OCI-LY1 (cell line): ENCODE measurements around the gene RIOK3.
"Not testable (repeated sequence)": the region's sequence is repeated elsewhere in the genome, so short reads cannot be mapped to it uniquely, and the experiment has no call there.

Experiments used
- H2AFZ ChIP-seq: fragments of 200-600 bp; sonication (generic), shearing (Covaris generic); 2 replicates; pipeline ENCODE4 v1.6.0; 2014; ENCODE audit warnings: antibody characterized with exemption, mild to moderate bottlenecking, low read length
- H3F3A ChIP-seq: fragments of 200-600 bp; sonication (generic), shearing (Covaris generic); 2 replicates; pipeline ENCODE4 v1.6.0; 2014; ENCODE audit warnings: mild to moderate bottlenecking, antibody characterized with exemption, low read length, moderate library complexity; ENCODE audit not compliant: insufficient read depth
- H3K27ac ChIP-seq: fragments of 200-600 bp; sonication (generic); 2 replicates; pipeline ENCODE4 v1.5.1; 2014; ENCODE audit warnings: low read length, mixed run types, mild to moderate bottlenecking, low read depth; ENCODE audit not compliant: poor library complexity, severe bottlenecking
- H3K27me3 ChIP-seq: fragments of 200-600 bp; sonication (generic); 2 replicates; pipeline ENCODE4 v1.6.0; 2014; ENCODE audit warnings: antibody characterized with exemption, mild to moderate bottlenecking, low read length, moderate library complexity; ENCODE audit not compliant: insufficient read depth
- H3K36me3 ChIP-seq: fragments of 200-600 bp; sonication (generic); 2 replicates; pipeline ENCODE4 v1.6.1; 2014; ENCODE audit warnings: mild to moderate bottlenecking, antibody characterized with exemption, low read length, moderate library complexity, mixed read lengths; ENCODE audit not compliant: insufficient read depth
- H3K4me1 ChIP-seq: fragments of 200-600 bp; sonication (generic); 2 replicates; pipeline ENCODE4 v1.5.1; 2014; ENCODE audit warnings: mild to moderate bottlenecking, low read length, moderate library complexity; ENCODE audit not compliant: insufficient read depth, severe bottlenecking
- H3K4me2 ChIP-seq: fragments of 200-600 bp; sonication (generic), shearing (Covaris generic); 2 replicates; pipeline ENCODE4 v1.6.1; 2014; ENCODE audit warnings: low read length
- H3K4me3 ChIP-seq: fragments of 200-600 bp; sonication (generic); 2 replicates; pipeline ENCODE4 v1.5.1; 2014; ENCODE audit warnings: low read length, low read depth, mild to moderate bottlenecking, mixed read lengths; ENCODE audit not compliant: poor library complexity, severe bottlenecking
- H3K79me2 ChIP-seq: fragments of 200-600 bp; shearing (Covaris generic); 2 replicates; pipeline ENCODE4 v1.6.1; 2016; ENCODE audit warnings: mixed run types, low read length, mixed read lengths; ENCODE audit not compliant: insufficient read depth
- H3K9ac ChIP-seq: fragments of 200-600 bp; sonication (generic), shearing (Covaris generic); 2 replicates; pipeline ENCODE4 v1.6.1; 2014; ENCODE audit warnings: mild to moderate bottlenecking, low read length, mixed read lengths
- H3K9me2 ChIP-seq: fragments of 200-600 bp; sonication (generic), shearing (Covaris generic); 2 replicates; pipeline ENCODE4 v1.6.1; 2014; ENCODE audit warnings: low read depth, mild to moderate bottlenecking, low read length, mixed read lengths
- H3K9me3 ChIP-seq: fragments of 200-600 bp; shearing (Covaris generic); 2 replicates; pipeline ENCODE4 v1.6.1; 2014; ENCODE audit warnings: low read length, mixed read lengths
- H4K20me1 ChIP-seq: fragments of 200-600 bp; sonication (generic), shearing (Covaris generic); 2 replicates; pipeline ENCODE4 v1.6.0; 2016; ENCODE audit warnings: mild to moderate bottlenecking, low read length; ENCODE audit not compliant: insufficient read depth
- EZH2 ChIP-seq: fragments of 200-600 bp; sonication (generic), shearing (Covaris generic); IDR thresholded peaks from 2 replicates; pipeline ENCODE4 v1.8.0; 2017; ENCODE audit warnings: borderline replicate concordance, mixed run types, mild to moderate bottlenecking, antibody characterized with exemption, low read length, moderate library complexity, mixed read lengths
- TF ChIP-seq, protein P1 (sequence below): fragments of 200-600 bp; sonication (generic), shearing (Covaris generic); IDR thresholded peaks from 2 replicates; pipeline ENCODE4 v1.5.1; 2017; ENCODE audit warnings: mild to moderate bottlenecking, antibody characterized with exemption, low read length, moderate library complexity, mixed read lengths

RIOK3 gene

DNA sequence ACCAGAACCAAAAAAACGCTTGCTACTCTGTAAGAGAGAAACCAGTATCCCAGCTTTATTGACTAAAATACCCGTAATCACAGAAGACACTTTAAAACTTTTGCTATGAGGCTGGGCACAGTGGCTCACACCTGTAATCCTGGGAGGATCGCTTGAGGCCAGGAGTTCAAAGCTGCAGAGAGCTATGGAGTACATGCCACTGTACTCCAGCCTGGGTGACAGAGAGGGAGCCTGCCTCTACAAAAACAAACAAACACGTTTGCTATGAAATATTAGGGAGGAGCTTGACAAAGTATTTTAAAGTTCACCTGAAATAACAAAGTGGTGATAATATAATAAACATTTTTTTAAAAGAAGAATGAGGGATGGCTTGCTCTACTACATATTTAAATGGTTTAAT, 28.5 kb upstream of the RIOK3 start:
- Histone ChIP-seq H4K20me1 (no peaks in the 10 kb centered on the region), H3K79me2 (no peaks in the 10 kb centered on the region), H3K9me2 (no peaks in the 10 kb centered on the region), H3K36me3 (peaks cover 15% of the 10 kb centered on the region), H3F3A (no peaks in the 10 kb centered on the region), H3K4me1 (peaks cover 23% of the 10 kb centered on the region), H3K4me2 (no peak overlapping the region), H3K27me3 (no peaks in the 10 kb centered on the region), H3K4me3 (no peak overlapping the region), H3K9ac (no peak overlapping the region), H2AFZ (no peak overlapping the region), H3K9me3 (no peaks in the 10 kb centered on the region), H3K27ac (no peak overlapping the region)
- TF ChIP-seq, protein P1, sequence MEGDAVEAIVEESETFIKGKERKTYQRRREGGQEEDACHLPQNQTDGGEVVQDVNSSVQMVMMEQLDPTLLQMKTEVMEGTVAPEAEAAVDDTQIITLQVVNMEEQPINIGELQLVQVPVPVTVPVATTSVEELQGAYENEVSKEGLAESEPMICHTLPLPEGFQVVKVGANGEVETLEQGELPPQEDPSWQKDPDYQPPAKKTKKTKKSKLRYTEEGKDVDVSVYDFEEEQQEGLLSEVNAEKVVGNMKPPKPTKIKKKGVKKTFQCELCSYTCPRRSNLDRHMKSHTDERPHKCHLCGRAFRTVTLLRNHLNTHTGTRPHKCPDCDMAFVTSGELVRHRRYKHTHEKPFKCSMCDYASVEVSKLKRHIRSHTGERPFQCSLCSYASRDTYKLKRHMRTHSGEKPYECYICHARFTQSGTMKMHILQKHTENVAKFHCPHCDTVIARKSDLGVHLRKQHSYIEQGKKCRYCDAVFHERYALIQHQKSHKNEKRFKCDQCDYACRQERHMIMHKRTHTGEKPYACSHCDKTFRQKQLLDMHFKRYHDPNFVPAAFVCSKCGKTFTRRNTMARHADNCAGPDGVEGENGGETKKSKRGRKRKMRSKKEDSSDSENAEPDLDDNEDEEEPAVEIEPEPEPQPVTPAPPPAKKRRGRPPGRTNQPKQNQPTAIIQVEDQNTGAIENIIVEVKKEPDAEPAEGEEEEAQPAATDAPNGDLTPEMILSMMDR: no peak
- no peak for TF ChIP-seq EZH2

DNA sequence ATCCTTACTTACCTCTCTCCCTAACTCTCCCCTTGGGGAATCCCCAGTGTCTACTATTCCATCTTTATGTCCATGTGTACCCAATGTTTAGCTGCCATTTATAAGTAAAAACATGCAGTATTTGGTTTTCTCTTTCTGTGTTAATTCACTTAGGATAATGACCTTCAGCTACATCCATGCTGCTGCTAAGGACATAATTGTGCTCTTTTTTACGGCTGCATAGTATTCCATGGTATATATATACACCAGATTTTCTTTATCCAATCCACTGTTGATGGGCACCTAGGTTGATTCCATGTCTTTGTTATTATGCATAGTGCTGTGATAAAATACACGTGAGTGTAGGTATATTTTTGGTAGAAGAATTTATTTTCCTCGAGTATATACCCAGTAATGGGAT, 24.3 kb upstream of the RIOK3 start:
- no peak for TF ChIP-seq EZH2
- TF ChIP-seq, protein P1: no peak

DNA sequence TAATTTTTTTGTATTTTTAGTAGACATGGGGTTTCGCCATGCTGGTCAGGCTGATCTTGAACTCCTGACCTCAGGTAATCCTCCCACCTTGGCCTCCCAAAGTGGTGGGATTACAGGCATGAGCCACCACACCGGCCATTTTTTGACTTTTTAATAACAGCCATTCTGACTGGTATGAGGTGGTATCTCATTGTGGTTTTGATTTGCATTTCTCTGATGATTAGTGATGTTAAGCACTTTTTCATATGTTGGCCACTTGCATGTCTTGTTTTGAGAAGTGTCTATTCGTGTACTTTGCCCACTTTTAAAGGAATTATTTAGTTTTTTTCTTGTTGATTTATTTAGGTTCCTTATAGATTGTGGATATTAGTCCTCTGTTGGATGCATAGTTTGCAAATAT, 23.5 kb upstream of the RIOK3 start:
- H3K9me2 ChIP-seq, H3F3A ChIP-seq, H3K4me3 ChIP-seq, H4K20me1 ChIP-seq, H3K4me2 ChIP-seq, H3K27me3 ChIP-seq, H3K4me1 ChIP-seq, H3K9ac ChIP-seq, H3K9me3 ChIP-seq, H3K79me2 ChIP-seq, H3K27ac ChIP-seq, H2AFZ ChIP-seq: not testable (repeated sequence)
- H3K36me3 ChIP-seq: peaks cover 24% of the 10 kb centered on the region

More for the DNA sequence above, 24.3 kb upstream of the RIOK3 start:
- H3K79me2 ChIP-seq: no peaks in the 10 kb centered on the region
- no peak overlapping the region for H3K4me2 ChIP-seq
- no peaks in the 10 kb centered on the region for H3K27me3 ChIP-seq
- no peak overlapping the region for H3K27ac ChIP-seq
- no peak overlapping the region for H3K4me3 ChIP-seq
- peaks cover 2% of the 10 kb centered on the region for H3K4me1 ChIP-seq
- H3K36me3 ChIP-seq: peaks cover 24% of the 10 kb centered on the region
- H3F3A ChIP-seq: no peaks in the 10 kb centered on the region
- no peaks in the 10 kb centered on the region for H3K9me2 ChIP-seq
- no peaks in the 10 kb centered on the region for H3K9me3 ChIP-seq
- H3K9ac ChIP-seq: no peak overlapping the region
- no peaks in the 10 kb centered on the region for H4K20me1 ChIP-seq
- H2AFZ ChIP-seq: no peak overlapping the region

DNA sequence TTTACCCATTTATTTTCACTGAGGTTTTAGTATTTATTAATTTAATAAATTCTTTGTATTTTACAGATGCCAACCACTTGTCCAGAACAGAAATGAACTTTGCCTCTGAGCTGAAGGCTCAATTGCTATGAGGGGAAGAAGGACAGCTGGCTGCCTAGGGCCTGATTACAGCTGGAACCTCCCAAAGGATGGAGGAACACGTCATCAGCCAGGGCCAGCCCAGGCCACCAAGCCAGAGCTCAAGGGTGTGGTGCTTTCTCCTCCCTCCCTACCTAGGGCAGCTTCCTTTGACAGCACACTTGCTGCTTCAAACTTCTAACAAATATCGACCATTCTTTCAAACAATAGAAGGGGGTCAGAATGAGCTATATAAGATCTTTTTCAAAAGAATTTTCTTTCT, 19.7 kb upstream of the RIOK3 start:
- Histone ChIP-seq H3K36me3 (peaks cover 21% of the 10 kb centered on the region), H3K4me2 (no peak overlapping the region), H3K79me2 (0 out of 2 replicates have a peak, but pooled peaks cover 4% of the 10 kb centered on the region), H3K27me3 (no peaks in the 10 kb centered on the region), H4K20me1 (no peaks in the 10 kb centered on the region), H3F3A (no peaks in the 10 kb centered on the region), H3K27ac (no peak overlapping the region), H2AFZ (no peak overlapping the region), H3K9ac (no peak overlapping the region), H3K4me1 (peaks cover 13% of the 10 kb centered on the region), H3K9me3 (no peaks in the 10 kb centered on the region), H3K9me2 (no peaks in the 10 kb centered on the region), H3K4me3 (no peak overlapping the region)
- TF ChIP-seq, protein P1: no peak
- no peak for TF ChIP-seq EZH2
